ENCODE measurements around the gene PEF1.
A peak's percentile ranks its signal among the peaks of the same experiment; 100 is the strongest.

DNA sequence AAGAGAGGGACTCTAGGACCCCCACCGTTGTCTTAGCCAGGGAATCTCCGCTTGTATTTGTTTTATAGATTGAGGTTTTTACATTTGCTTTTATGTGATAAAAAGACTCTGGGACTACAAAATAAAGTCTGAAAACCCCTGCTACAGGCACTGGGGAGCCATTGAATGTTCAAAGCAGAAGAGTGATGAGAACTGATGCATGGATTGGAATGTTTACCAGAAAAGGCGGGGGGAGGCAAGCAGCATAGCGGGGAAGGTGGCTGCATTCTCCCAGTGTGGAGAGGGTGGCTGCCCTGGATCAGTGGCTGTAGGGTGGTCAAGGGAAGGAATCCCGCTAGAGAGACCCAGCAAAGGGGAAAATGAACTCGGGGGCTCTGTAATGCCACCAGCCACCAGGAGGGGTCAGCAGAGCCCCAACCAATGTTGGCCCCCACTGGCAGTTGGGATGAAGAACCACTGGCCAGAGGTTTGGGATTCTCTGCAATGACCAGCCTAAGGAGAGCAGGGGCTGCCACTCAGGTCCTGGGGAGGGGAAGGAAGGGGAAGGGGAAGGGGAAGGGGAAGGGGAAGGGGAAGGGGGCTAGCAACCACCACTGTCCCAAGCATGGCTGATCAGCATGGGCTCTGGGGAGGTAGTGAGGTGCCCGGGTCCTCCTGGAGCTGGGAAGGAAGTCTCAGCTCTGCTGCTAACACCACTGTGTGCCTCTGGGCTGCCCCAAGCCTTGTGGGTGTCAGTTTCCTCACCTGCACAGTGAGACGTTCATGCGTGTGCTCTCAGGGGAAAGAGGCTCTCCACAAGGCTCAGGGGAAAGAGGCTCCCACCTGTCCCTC, 19.2 kb upstream of the PEF1 start:
- TF ChIP-seq, protein P1, sequence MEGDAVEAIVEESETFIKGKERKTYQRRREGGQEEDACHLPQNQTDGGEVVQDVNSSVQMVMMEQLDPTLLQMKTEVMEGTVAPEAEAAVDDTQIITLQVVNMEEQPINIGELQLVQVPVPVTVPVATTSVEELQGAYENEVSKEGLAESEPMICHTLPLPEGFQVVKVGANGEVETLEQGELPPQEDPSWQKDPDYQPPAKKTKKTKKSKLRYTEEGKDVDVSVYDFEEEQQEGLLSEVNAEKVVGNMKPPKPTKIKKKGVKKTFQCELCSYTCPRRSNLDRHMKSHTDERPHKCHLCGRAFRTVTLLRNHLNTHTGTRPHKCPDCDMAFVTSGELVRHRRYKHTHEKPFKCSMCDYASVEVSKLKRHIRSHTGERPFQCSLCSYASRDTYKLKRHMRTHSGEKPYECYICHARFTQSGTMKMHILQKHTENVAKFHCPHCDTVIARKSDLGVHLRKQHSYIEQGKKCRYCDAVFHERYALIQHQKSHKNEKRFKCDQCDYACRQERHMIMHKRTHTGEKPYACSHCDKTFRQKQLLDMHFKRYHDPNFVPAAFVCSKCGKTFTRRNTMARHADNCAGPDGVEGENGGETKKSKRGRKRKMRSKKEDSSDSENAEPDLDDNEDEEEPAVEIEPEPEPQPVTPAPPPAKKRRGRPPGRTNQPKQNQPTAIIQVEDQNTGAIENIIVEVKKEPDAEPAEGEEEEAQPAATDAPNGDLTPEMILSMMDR (IDR thresholded peaks at IDR 0.05), result peak; percentile 94 to 99 (median 98)
- no peak for TF ChIP-seq POLR2A (IDR thresholded peaks at IDR 0.05; ENCODE audit: low read depth)
- TF ChIP-seq POLR2AphosphoS5 (IDR thresholded peaks at IDR 0.05), result peak in 1 of 2 donors; percentile 31
